ENCODE results near the gene TRMT61A.
A peak's percentile ranks its signal among the peaks of the same experiment; 100 is the strongest.
"Not testable (repeated sequence)": the region's sequence is repeated elsewhere in the genome, so short reads cannot be mapped to it uniquely, and the experiment has no call there.

Gene TRMT61A

DNA sequence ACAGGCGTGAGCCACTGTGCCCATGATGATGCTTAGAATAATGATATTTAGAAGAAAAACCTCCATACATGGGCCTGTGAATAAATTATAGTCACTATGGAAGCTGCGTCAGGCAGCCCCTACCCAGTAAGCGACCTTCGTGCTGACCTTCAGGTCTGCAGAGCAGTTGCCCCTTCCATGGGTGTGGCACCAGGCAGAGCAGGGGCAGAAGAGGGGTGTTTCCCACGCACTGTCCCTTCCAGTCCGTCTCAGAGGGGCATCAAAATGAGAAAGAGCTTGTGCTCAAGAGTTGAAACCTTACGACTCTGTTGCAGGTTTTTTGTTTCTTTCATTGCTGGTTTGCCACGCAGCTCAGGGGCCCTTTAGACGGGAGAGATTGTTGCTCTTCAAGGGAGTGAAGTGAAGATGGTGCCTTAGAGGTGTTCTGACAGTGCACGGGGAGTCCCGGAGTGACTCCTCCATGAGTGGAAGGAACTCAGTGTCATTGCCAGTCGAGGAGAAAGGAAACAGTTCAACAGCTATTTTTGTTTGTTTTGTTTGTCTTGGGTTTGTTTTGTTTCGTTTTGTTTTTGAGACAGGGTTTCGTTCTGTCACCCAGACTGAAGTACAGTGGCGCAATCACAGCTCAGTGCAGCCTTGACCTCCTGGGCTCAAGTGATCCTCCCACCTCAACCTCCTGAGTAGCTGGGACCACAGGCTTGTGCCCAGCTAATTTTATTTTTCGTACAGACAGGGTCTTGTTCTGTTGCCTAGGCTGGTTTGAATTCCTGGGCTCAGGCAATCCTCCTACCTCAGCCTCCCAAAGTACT is 20.3 kb upstream of the TRMT61A start:
- no peak for DNase-seq (ENCODE audit: low read depth in 2 of 2, low spot score in 1 of 2)

- DNase-seq (ENCODE audit: low read depth in 2 of 2, low spot score in 1 of 2): no peak
These were observed 18.9 kb upstream of the TRMT61A start for GRCh38 chr14:103509864-103510723.

DNA sequence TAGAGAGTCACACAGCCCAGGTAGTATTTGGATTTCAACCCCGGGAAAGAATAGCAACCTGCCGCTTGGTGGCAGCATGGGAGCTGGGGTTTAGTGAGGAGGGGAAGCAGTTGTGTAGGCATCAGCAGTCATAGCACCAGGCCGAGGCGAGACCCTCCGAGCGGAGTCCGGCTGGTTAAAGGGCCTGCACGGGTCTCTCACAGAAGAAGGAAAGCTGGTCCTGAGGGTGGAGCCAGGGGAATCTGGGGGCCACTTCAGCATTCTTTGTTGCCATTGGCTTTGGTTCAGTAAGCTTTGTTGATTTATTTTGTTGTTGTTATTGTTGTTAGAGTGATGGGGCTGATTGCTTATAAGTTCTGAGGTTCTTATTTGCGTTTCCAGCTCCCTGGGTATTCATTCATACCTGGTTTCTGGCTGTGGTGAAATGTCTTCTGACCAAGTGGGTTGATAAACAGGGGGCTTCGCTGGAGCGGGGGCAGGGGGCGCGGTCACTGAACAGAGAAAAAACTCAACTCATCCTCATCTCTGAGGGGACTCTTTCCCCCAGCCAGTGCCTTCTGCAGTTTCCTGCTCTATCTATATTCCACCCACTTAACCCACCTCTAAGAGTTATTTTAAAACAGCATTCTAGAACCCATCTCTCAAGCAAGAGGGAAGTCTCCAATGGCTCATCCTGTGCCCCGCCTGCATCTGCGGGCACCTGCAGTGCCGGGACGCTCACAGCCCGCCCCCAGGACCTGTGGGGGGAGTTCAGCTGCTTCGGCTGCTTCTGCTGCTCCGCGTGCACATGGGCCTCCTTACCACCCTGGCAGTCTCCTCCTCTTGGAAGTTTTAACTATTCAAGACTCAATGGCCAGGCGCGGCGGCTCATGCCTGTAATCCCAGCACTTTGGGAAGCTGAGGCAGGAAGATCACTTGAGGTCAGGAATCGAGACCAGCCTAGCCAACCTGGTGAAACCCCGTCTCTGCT is 18.0 kb upstream of the TRMT61A start:
- DNase-seq (ENCODE audit: low read depth in 2 of 2, low spot score in 1 of 2): no peak

- DNase-seq (ENCODE audit: low read depth in 2 of 2, low spot score in 1 of 2): not testable (repeated sequence)
These were observed 16.8 kb upstream of the TRMT61A start for GRCh38 chr14:103512180-103512579.

DNA sequence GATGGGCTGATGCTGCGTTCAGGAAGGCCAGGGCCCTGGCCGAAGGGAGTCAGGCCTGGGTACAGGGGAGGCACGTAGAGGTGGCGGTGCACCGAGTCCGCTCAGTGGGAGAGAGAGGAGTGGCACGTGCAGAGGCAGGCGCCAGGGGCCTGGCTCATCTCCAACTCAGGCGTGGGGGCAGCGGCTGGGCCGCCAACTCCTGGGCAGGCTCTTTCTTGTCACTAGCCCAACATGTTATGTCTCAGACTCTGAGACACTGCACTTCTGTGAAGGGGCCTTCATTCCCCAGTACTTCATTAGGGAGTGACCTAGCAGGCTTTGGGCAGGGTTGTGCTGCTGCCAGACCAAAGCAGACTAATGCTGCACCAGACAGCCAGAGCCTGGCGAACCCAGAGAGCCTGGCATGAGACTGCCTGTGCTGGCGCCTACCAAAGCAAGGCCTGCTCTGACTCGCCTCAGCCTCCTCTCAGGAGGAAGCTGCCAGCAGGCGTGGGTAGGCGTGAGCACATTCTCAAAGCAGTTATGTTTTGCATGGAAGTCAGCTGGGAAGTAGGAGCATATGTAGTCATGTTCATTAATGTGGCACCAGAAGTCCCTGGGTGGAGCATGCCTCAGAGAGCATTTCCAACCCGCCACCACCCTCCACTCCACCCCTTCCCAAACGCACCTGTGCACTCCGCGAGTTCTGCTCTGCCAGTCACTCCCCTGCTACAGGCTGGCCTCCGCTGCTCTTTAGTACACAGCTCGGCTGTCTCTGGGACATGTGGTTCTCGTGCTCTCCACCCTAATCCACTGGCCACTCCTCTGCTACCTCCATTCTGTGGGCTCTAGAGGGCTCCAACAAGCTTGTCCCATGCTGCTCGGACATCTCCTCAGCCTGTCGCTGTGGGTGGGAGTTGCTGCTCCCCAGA is 16.0 kb upstream of the TRMT61A start:
- DNase-seq (ENCODE audit: low read depth in 2 of 2, low spot score in 1 of 2): no peak

GRCh38 chr14:103514596-103515421 is 14.2 kb upstream of the TRMT61A start:
- no peak for DNase-seq (ENCODE audit: low read depth in 2 of 2, low spot score in 1 of 2)

- DNase-seq (ENCODE audit: low read depth in 2 of 2, low spot score in 1 of 2): no peak
These were observed 12.4 kb upstream of the TRMT61A start for GRCh38 chr14:103516426-103517173.

DNA sequence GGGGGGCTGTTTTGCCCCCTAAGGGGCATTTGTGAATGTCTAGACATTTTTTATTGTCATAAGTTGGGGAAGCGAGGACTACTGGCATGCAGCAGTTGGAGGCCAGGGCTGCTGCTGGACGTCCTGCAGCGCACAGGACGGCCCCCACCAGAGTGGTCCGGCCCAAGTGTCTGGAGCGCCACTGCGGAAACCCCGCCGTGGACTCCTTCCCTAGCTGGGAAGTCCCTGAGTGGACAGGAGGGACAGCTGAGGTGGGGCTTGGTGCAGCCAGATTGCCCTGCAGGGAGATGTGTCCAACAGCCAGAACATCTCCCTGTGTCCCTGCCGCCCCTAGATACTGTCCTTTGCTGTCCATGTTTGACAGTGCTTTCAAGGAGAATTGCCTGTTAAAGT is 11.8 kb upstream of the TRMT61A start:
- no peak for DNase-seq (ENCODE audit: low read depth in 2 of 2, low spot score in 1 of 2)

DNA sequence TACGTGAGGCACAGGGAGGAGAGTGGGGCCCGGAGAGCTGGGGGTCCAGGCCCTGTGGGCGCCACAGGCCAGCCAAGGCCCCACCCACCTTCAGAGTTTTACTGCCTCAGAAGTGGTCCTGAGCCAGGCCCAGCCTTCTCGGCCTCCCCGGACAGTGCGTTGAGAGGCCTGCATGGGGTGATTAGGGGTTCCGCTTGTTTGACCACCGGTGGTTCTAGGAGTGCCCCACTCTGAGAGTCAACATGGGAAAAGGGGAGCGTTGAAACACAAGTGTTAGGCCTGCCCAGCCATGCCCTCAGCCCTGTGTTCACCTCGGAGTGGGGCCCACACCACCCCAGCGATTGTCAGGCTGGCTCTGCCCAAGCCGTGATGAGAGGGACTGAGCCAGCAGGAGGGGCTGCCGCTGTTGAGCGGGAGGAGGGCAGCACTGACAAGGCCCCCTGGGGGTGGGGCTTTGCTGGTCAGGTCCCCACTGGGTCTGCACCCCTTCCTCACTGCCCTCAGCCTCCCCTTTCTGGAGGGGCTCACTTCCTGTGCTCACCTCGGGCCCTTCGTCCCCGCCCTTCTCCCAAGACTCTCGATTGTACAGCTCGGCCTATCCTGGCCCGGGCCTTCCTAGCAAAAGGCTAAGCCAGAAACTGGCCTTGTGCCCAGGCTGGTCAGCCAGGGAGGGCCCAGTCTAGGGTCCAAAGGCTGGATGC is 11.1 kb upstream of the TRMT61A start:
- no peak for DNase-seq (ENCODE audit: low read depth in 2 of 2, low spot score in 1 of 2)

DNA sequence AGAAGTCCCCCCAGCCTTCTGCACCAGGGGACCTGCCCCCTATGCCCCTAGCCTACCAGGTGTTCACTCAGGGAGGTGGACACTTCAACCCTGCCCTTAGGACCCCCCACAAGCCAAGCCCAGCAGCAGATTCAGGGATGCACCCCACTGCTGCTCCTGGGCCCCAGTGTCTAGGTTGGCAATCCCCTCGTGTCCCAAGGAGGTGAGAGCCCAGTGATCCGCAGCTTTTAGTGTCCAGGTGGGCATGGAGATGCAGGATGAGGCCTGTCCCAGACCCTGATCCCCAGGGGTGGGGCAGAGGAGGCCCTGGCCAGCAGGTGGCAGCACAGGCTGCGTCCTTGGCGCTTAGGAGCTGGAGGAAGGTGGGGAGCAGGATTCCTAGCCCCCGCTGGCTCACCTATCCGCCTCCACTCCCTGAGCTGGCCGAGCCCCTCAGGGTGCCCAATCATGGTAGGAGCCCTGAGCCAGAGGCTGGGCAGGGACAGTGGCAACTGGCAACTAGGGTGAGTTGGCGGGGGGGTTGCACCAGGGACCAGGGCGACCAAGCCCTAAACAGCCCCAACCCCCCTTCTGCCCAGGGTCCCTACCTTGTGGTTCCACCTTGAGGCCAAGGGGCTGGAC is 10.5 kb upstream of the TRMT61A start:
- peak in 1 of 2 donors; percentile 38 for DNase-seq (ENCODE audit: low read depth in 2 of 2, low spot score in 1 of 2)

DNA sequence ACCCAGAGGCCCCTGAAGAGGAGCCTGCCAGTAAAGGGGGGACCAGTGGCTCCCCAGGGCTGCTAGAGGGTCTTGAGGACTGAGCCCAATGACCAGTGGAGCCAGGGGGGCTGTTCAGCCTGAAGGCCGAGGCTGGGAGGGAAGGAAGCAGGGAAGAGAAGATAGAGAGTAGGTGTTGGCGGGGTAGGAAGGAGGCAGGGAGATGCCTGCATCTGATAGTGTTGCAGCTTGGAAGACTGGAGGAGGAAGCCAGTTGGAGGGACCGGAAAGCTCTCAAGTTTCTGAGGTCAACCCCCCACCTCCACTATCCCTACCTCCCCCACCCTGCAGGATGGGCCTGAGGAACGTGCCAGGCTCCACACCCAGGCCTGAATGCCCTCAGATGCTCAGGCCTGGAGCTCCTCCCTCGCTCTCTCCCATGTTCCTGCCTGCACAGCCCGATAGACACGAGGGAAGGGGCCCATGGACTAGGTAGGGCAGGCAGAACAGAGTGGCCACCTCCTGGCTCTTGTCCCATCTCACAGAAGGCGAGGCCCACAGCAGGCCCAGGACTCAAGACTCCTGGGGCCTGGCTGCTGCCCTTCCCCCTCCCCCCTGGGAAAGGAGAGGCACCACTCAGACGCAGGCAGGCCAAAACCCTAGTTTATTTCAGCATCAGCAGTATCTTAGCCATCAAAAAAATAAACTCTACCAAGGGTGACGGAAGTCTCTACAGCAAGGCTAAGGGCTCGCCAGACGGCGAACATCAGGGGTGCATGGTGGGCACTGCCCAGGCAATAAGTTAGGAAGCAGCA is 9.8 kb upstream of the TRMT61A start:
- DNase-seq (ENCODE audit: low read depth in 2 of 2, low spot score in 1 of 2): no peak

- no peak for DNase-seq (ENCODE audit: low read depth in 2 of 2, low spot score in 1 of 2)
These were observed 9.2 kb upstream of the TRMT61A start for GRCh38 chr14:103519837-103520212.

DNA sequence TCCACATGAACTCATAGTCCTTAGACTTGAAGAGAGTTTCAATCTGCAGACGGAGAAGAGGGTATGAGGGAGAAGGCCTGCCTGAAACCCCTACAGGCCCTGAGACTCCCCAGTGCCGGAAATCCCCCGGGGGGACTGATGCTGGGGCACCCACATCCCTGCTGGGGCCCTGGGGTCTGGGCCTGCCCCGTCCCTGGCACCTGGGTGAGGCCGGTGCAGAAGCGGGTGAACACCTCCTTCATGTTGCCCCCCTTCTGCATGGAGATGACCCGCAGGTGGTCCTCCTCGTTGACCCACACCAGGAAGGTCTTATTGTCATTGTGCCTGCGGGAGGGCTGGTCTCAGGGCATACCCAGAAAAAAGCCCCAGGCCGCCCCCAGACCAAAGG is 8.7 kb upstream of the TRMT61A start:
- no peak for DNase-seq (ENCODE audit: low read depth in 2 of 2, low spot score in 1 of 2)

DNA sequence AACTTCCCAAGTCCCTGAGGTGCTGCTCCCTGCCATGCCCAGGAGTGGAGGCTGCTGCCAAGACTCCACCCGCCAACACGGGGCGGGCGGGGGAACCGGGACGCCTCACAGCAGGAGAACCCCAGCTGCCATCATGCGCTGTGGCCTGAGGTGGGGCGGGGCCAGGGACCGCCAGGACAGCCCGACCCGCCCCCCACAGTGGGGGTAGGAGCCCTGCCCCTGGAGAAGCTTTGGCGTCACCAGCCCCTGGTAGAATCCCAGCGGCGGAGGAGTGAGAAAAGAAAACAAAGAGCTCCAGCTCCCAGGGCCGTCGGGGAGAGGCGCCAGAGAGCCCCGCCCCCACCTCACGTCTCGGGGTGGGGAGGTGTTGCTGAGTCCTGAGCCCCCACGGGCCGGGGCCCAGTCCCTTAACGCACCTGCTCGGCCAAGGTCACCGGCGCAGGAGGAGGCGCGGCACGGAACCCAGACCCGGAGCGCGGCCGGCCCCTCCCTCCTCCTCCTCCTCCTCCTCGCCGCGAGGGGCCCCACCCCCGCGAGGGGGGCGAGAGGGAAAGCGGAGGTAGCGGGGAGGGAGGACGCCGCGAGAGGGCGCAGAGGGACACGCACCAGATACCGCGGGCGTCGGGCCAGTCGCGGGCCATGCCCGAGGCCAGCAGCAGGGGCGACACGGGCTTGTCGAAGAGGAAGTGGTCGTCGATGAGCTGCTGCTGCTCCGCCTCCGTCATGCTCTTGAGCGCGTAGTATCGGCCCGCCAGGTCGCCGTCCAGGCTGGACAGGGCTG is 8.1 kb upstream of the TRMT61A start:
- peak; percentile 46 for DNase-seq (ENCODE audit: low read depth in 2 of 2, low spot score in 1 of 2)

GRCh38 chr14:103521438-103521950 is 7.5 kb upstream of the TRMT61A start:
- no peak for DNase-seq (ENCODE audit: low read depth in 2 of 2, low spot score in 1 of 2)

Data from stimulated activated CD8-positive, alpha-beta memory T cell treated with anti-CD3 and anti-CD28 coated beads, Interleukin-4, amount 100 ng/mL, for 4 hours (primary cell).